Urinary bladder (tissue), 4 donors: Measurements from ENCODE around the gene RILPL2. TPM values are rescaled to one million over a fixed set of nuclear protein-coding genes. Genes with fewer than 3 reads are reported as not detected.
"Not testable (repeated sequence)": the region's sequence is repeated elsewhere in the genome, so short reads cannot be mapped to it uniquely, and the experiment has no call there.

ENCODE experiments used
- DNase-seq: peaks from one replicate; pipeline ENCODE4 v3.0.0-alpha.2; 2015; ENCODE audit errors: extremely low spot score
- H3K27ac ChIP-seq: one replicate; pipeline ENCODE4 v1.5.1; 2013; ENCODE audit warnings: low read depth, mild to moderate bottlenecking, moderate library complexity
- H3K36me3 ChIP-seq: one replicate; pipeline ENCODE4 v1.6.1; 2013; ENCODE audit warnings: mild to moderate bottlenecking, moderate library complexity; ENCODE audit not compliant: insufficient read depth
- H3K4me1 ChIP-seq: one replicate; pipeline ENCODE4 v1.6.1; 2013; ENCODE audit warnings: mild to moderate bottlenecking, moderate library complexity; ENCODE audit not compliant: insufficient read depth
- H3K4me3 ChIP-seq: one replicate; pipeline ENCODE4 v1.5.1; 2013; ENCODE audit warnings: low read depth, low read length
- WGBS: extraction: QIAGEN DNeasy Blood & Tissue Kit; methylation state at CpG from one replicate; pipeline ENCODE4 v1.1.7; 2013; 5-methylcytosine and 5-hydroxymethylcytosine counted together
- polyA plus RNA-seq: library from polyadenylated mRNA; stranded (reverse); fragments of 200-250 nt; gene quantifications from one replicate; pipeline ENCODE4 v1.2.3, GENCODE V29; 2013
- total RNA-seq: library from RNA; depleted of rRNA; stranded (reverse); fragments of >200 nt; gene quantifications from one replicate; pipeline ENCODE4 v1.2.3, GENCODE V29; 2014
- donor health status: healthy with polysubstance abuse.
- donor health status: healthy.

Gene RILPL2
- 3.2 TPM for total RNA-seq
- 7.1 TPM for polyA plus RNA-seq

- peak within 1 kb of the TSS; percentile 28 for H3K27ac ChIP-seq
- peak within 1 kb of the TSS; percentile 85 for H3K4me3 ChIP-seq
- no peaks in the 10 kb centered on the region for H3K36me3 ChIP-seq
- WGBS, result under 1% methylated on average over 69 of the region's 69 CpGs
- no peaks in the 10 kb centered on the region for H3K4me1 ChIP-seq
- DNase-seq, result peak; percentile 18
These were observed at the start of gene RILPL2 for GRCh38 chr12:123436017-123436964. Gene RILPL2, minus strand, starts transcription at chr12:123436684. Its CDS starts 264 bp downstream, at chr12:123436420.

DNA sequence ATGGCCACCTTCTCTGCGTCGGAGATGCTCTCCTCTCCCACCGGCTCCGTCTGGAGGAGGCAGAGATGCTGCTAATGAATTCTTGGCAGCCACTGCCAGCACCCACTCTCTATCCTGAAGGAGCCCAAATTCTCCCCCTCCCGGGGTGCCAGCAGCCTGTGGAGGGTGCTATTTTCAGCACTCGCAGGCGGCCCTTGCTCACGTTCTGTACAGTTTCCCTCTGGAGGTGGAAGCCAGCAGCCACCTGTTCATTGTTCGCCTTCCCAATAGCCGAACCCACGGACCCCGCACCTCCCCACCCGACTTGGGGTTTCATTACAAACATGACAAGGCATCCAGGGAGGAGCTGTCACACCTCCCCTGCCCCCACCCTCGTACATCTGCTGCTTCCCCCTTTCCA lies 49.3 kb upstream of the RILPL2 start:
- H3K27ac ChIP-seq, result no peak overlapping the region
- no peaks in the 10 kb centered on the region for H3K4me1 ChIP-seq
- H3K4me3 ChIP-seq, result no peak overlapping the region
- no peaks in the 10 kb centered on the region for H3K36me3 ChIP-seq
- 87% methylated on average over 14 of the region's 14 CpGs for WGBS
- DNase-seq, result no peak

DNA sequence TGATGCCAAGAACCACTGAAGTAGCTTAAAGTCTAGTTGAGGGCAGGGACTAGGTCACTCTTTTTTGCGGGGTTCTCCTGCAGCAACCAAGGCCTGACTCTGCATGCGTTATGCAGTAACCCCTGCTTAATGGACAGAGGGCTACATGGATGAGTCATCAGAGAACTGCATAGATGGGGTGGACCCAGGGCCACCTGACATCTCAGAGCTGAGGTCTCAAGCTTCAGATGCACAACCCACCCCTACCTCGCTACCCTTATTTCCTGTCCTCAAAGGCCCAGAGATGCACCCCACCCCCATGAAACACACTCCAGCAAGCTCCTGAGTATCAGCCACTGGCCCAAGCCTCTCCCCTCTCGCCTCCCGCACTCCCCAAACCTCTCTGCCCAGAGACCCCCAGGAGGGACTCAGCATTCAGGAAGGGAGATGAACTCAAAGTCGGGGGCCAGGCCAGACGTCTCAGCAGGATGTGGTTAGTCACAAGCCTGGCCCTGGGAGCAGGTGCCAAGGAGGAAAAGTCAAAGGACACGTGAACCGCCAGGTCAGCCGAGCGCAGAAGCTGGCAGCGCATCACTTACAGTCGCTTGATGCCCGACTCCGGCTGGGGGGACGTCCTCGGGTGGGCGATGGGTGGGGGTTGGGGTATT lies 47.2 kb upstream of the RILPL2 start:
- no peaks in the 10 kb centered on the region for H3K4me1 ChIP-seq
- 80% methylated on average over 18 of the region's 18 CpGs for WGBS
- H3K36me3 ChIP-seq, result no peaks in the 10 kb centered on the region
- no peak overlapping the region for H3K27ac ChIP-seq
- no peak for DNase-seq
- H3K4me3 ChIP-seq, result no peak overlapping the region

DNA sequence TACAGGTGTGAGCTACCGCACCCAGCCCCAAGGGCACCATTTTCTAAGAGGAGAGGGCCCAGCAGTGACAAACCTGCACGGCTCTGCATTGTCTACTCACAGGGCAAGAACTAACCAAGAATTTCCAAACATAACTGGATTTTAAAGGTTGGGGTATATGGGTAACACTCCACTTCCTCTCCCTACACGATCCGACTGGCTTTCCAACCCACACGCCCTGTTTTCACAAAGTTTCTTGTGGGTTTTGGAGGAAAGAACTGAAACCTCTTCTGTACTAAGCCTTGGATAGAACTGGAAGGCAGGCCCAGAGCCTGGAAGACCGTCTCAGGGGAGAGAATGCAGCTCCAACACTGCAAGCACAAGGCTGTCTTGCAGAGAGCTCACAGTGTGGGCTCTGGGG lies 46.4 kb upstream of the RILPL2 start:
- 86% methylated on average over 6 of the region's 6 CpGs for WGBS
- Histone ChIP-seq H3K4me3 (no peak overlapping the region), H3K36me3 (no peaks in the 10 kb centered on the region), H3K4me1 (no peaks in the 10 kb centered on the region), H3K27ac (no peak overlapping the region)
- no peak for DNase-seq

DNA sequence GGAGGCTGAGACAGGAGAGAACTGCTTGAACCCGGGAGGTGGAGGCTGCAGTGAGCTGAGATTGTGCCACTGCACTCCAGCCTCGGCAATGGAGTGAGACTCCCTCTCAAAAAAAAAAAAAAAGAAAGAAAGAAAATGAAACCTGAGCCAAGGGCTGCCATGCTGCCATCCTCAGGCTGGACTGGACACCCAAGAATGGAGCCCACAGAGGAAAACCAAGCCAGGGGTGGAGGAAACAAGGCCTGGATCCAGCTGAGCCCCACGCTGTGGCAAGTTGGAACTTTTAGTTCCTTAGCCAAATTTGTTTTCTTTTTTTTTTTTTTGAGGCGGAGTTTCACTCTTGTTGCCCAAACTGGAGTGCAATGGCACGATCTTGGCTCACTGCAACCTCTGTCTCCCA lies 44.8 kb upstream of the RILPL2 start:
- H3K27ac ChIP-seq, H3K36me3 ChIP-seq, DNase-seq, H3K4me1 ChIP-seq, H3K4me3 ChIP-seq: not testable (repeated sequence)
- 96% methylated on average over 5 of the region's 5 CpGs for WGBS

GRCh38 chr12:123479442-123480180 lies 43.1 kb upstream of the RILPL2 start:
- H3K36me3 ChIP-seq, result no peaks in the 10 kb centered on the region
- H3K4me1 ChIP-seq, result no peaks in the 10 kb centered on the region
- DNase-seq, result no peak
- 82% methylated on average over 14 of the region's 14 CpGs for WGBS
- no peak overlapping the region for H3K27ac ChIP-seq
- no peak overlapping the region for H3K4me3 ChIP-seq

- WGBS, result 79% methylated on average over 10 of the region's 10 CpGs
- no peaks in the 10 kb centered on the region for H3K4me1 ChIP-seq
- no peak for DNase-seq
- no peaks in the 10 kb centered on the region for H3K36me3 ChIP-seq
- H3K27ac ChIP-seq, result no peak overlapping the region
- H3K4me3 ChIP-seq, result no peak overlapping the region
These were observed 42.3 kb upstream of the RILPL2 start for GRCh38 chr12:123478762-123479161.

- Histone ChIP-seq H3K27ac (no peak overlapping the region), H3K4me3 (no peak overlapping the region), H3K4me1 (no peaks in the 10 kb centered on the region), H3K36me3 (no peaks in the 10 kb centered on the region)
- no peak for DNase-seq
- 93% methylated on average over 11 of the region's 11 CpGs for WGBS
These were observed 41.6 kb upstream of the RILPL2 start for GRCh38 chr12:123478069-123478468.

GRCh38 chr12:123475246-123475703 lies 38.8 kb upstream of the RILPL2 start:
- DNase-seq, result no peak
- Histone ChIP-seq H3K36me3 (no peaks in the 10 kb centered on the region), H3K27ac (no peak overlapping the region), H3K4me3 (no peak overlapping the region), H3K4me1 (no peaks in the 10 kb centered on the region)
- WGBS, result 77% methylated on average over 15 of the region's 15 CpGs

DNA sequence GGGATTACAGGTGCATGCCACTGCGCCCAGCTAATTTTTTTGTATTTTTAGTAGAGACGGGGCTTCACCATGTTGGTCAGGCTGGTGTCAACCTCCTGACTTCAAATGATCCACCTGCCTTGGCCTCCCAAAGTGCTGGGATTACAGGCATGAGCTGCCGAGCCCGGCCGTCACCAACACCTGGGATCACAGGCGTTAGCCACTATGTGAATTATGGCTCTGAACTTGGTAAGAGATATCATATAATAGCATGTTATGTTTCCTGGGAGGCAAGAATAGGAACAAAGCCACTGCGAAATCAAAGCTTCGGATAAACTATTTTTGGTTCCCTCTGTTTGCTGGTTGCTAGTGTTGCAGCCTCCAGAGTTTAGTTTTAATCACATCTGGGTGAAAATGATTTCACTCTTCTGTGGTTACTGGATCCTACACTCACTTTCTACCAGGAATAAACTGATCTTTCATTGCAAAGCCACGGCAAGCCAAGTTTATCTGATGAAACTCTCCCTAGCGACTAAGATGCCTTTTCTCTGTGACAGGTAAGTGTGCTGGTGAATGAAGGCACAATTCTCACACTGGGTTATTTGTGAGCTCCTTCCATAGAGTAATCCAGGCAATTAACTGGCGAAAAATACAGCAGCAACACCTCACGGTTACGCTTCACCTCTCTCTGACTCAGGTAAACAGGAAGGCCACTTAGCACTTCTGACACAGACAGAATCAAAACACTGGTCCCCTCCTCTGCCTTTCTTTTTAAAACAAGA lies 38.2 kb upstream of the RILPL2 start:
- no peak overlapping the region for H3K4me3 ChIP-seq
- no peak for DNase-seq
- no peaks in the 10 kb centered on the region for H3K4me1 ChIP-seq
- H3K27ac ChIP-seq, result no peak overlapping the region
- 69% methylated on average over 13 of the region's 13 CpGs for WGBS
- no peaks in the 10 kb centered on the region for H3K36me3 ChIP-seq

DNA sequence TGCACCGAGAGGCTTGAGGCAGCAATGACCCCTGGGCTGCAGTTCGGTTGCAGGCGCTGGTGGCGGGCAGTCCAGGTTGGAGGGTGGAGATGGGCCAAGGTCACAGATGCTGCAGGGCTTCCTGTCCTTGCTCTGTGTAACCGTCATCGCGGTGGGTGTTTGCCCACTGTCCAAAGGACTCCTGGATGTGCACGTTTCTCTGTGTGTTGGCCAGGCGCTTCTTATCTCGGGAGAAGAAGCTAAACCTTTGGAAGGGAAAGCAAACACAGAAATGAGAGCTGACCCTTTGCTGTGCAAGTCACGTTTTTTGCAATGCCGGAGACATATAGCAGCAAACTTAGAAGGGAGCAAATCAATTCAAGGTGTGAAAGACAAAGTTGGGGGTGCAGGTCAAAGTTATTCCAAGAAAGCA lies 36.0 kb upstream of the RILPL2 start:
- H3K27ac ChIP-seq, result no peak overlapping the region
- DNase-seq, result no peak
- H3K36me3 ChIP-seq, result no peaks in the 10 kb centered on the region
- 87% methylated on average over 12 of the region's 12 CpGs for WGBS
- no peak overlapping the region for H3K4me3 ChIP-seq
- no peaks in the 10 kb centered on the region for H3K4me1 ChIP-seq

GRCh38 chr12:123471374-123472068 lies 35.0 kb upstream of the RILPL2 start:
- no peak overlapping the region for H3K27ac ChIP-seq
- 78% methylated on average over 8 of the region's 8 CpGs for WGBS

More at GRCh38 chr12:123471374-123472068, 35.0 kb upstream of the RILPL2 start:
- Histone ChIP-seq H3K36me3 (no peaks in the 10 kb centered on the region), H3K4me1 (no peaks in the 10 kb centered on the region), H3K4me3 (no peak overlapping the region)
- DNase-seq, result no peak
